Astrocyte (in vitro differentiated cells and primary cell): Measurements from ENCODE around the gene IDH2. TPM values are rescaled to one million over a fixed set of nuclear protein-coding genes. Genes with fewer than 3 reads are reported as not detected.

Source experiments
- DNase-seq: peaks from one replicate; pipeline ENCODE4 v3.0.0-alpha.2; 2010; ENCODE audit warnings: low read depth
- FAIRE-seq: peaks from 2 replicates; lab custom pipeline; 2011; peaks lifted over from hg19 to GRCh38; lab: Jason Lieb, UNC
- H2AFZ ChIP-seq: 2 replicates; pipeline ENCODE4 v1.6.0; 2012; ENCODE audit warnings: low read depth, low read length, inconsistent platforms
- H3K27ac ChIP-seq: 2 replicates; pipeline ENCODE4 v1.5.1; 2011; ENCODE audit warnings: low read depth, low read length, inconsistent platforms
- H3K27me3 ChIP-seq: 2 replicates; pipeline ENCODE4 v1.6.0; 2011; ENCODE audit warnings: low read length, inconsistent platforms; ENCODE audit not compliant: insufficient read depth
- H3K36me3 ChIP-seq: 2 replicates; pipeline ENCODE4 v1.5.1; 2011; ENCODE audit warnings: low read length, inconsistent platforms; ENCODE audit not compliant: insufficient read depth
- H3K4me1 ChIP-seq: 2 replicates; pipeline ENCODE4 v1.5.1; 2011; ENCODE audit warnings: low read length, inconsistent platforms; ENCODE audit not compliant: insufficient read depth
- H3K4me2 ChIP-seq: 2 replicates; pipeline ENCODE4 v1.6.0; 2012; ENCODE audit warnings: low read length, inconsistent platforms
- H3K4me3 ChIP-seq: 2 replicates; pipeline ENCODE4 v1.5.1; 2011; ENCODE audit warnings: low read depth, mild to moderate bottlenecking, low read length, inconsistent platforms; ENCODE audit not compliant: insufficient read depth
- H3K79me2 ChIP-seq: 2 replicates; pipeline ENCODE4 v1.6.0; 2012; ENCODE audit warnings: mild to moderate bottlenecking, low read length, inconsistent platforms; ENCODE audit not compliant: insufficient read depth
- H3K9ac ChIP-seq: 2 replicates; pipeline ENCODE4 v1.6.0; 2012; ENCODE audit warnings: mild to moderate bottlenecking, low read length, inconsistent platforms
- H3K9me3 ChIP-seq: 2 replicates; pipeline ENCODE4 v1.5.1; 2012; ENCODE audit warnings: low read depth, mild to moderate bottlenecking, low read length, inconsistent platforms; ENCODE audit not compliant: insufficient read depth
- H4K20me1 ChIP-seq: 2 replicates; pipeline ENCODE4 v1.6.0; 2012; ENCODE audit warnings: low read length, inconsistent platforms; ENCODE audit not compliant: insufficient read depth
- H3K27ac Mint-ChIP-seq: one replicate; pipeline ENCODE4 v1.8.0; 2021; ENCODE audit warnings: mild to moderate bottlenecking, mixed read lengths; ENCODE audit not compliant: unreplicated experiment
- H3K27me3 Mint-ChIP-seq: one replicate; pipeline ENCODE4 v1.8.0; 2021; ENCODE audit warnings: low read depth, mixed read lengths; ENCODE audit not compliant: unreplicated experiment
- H3K36me3 Mint-ChIP-seq: one replicate; pipeline ENCODE4 v1.8.0; 2021; ENCODE audit warnings: low read depth, mixed read lengths; ENCODE audit not compliant: unreplicated experiment
- H3K4me1 Mint-ChIP-seq: one replicate; pipeline ENCODE4 v1.8.0; 2021; ENCODE audit warnings: low read depth, mixed read lengths; ENCODE audit not compliant: unreplicated experiment
- H3K4me3 Mint-ChIP-seq: one replicate; pipeline ENCODE4 v1.8.0; 2021; ENCODE audit warnings: mild to moderate bottlenecking, moderate library complexity, mixed read lengths; ENCODE audit not compliant: unreplicated experiment
- H3K9me3 Mint-ChIP-seq: one replicate; pipeline ENCODE4 v1.8.0; 2021; ENCODE audit warnings: mild to moderate bottlenecking, mixed read lengths; ENCODE audit not compliant: unreplicated experiment
- CTCF ChIP-seq: IDR thresholded peaks from 2 replicates; pipeline ENCODE4 v1.5.1; 2011; ENCODE audit warnings: low read depth, mild to moderate bottlenecking, inconsistent platforms, low read length, moderate library complexity; ENCODE audit not compliant: insufficient read depth
- EZH2 ChIP-seq: IDR thresholded peaks from 2 replicates; pipeline ENCODE4 v1.6.1; 2012; ENCODE audit warnings: mild to moderate bottlenecking, low read length, inconsistent platforms; ENCODE audit not compliant: insufficient read depth
- total RNA-seq: library from RNA; stranded (reverse); gene quantifications from 2 replicates; pipeline ENCODE4 v1.2.1, GENCODE V29; 2021

The IDH2 gene
- total RNA-seq, 1 donor from 2014 or later, result 76.6 TPM

GRCh38 chr15:90087454-90088154, 14.7 kb downstream of the IDH2 start:
- Mint-ChIP-seq H3K27me3 (no peaks in the 10 kb centered on the region), H3K36me3 (peaks cover 35% of the 10 kb centered on the region), H3K27ac (no peak overlapping the region), H3K9me3 (no peaks in the 10 kb centered on the region), H3K4me3 (no peak overlapping the region), H3K4me1 (no peaks in the 10 kb centered on the region)
- FAIRE-seq (no peak), DNase-seq (no peak)
- Histone ChIP-seq H2AFZ (no peak overlapping the region), H3K27me3 (no peaks in the 10 kb centered on the region), H3K4me2 (no peak overlapping the region), H4K20me1 (peaks cover 22% of the 10 kb centered on the region), H3K4me3 (no peak overlapping the region), H3K27ac (no peak overlapping the region), H3K79me2 (peaks cover 12% of the 10 kb centered on the region), H3K9ac (no peak overlapping the region), H3K36me3 (peaks cover 9% of the 10 kb centered on the region), H3K9me3 (no peaks in the 10 kb centered on the region), H3K4me1 (no peaks in the 10 kb centered on the region)
- TF ChIP-seq CTCF (peak; percentile 16), EZH2 (no peak)

DNA sequence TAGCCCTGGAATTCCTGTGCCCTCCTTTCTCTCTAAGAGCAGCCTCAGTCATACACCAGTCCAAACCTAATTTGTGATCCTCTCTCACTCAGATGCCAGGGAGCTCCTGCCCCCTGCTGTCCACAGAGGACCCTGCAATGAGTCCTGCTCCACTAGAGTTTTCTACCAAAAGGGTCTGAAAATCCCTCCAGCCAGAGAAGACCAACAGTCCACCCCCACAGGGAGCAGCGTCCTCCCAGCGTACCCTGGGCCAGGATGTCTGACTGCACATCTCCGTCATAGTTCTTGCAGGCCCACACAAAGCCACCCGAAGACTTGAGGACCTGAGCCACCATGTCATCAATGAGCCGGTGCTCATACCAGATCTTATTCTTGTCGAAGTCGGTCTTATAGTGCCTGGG, 15.4 kb downstream of the IDH2 start:
- Histone ChIP-seq H3K27ac (no peak overlapping the region), H3K9ac (no peak overlapping the region), H3K9me3 (no peaks in the 10 kb centered on the region), H4K20me1 (peaks cover 19% of the 10 kb centered on the region), H3K36me3 (peaks cover 9% of the 10 kb centered on the region), H3K27me3 (no peaks in the 10 kb centered on the region), H3K4me3 (no peak overlapping the region), H2AFZ (no peak overlapping the region), H3K4me2 (no peak overlapping the region), H3K79me2 (peaks cover 12% of the 10 kb centered on the region), H3K4me1 (no peaks in the 10 kb centered on the region)
- H3K36me3 Mint-ChIP-seq, result peaks cover 33% of the 10 kb centered on the region
- TF ChIP-seq CTCF, result peak; percentile 69
- no peak for TF ChIP-seq EZH2
- FAIRE-seq, result no peak
- H3K27ac Mint-ChIP-seq, result no peak overlapping the region
- no peak for DNase-seq
- H3K27me3 Mint-ChIP-seq, result no peaks in the 10 kb centered on the region
- H3K9me3 Mint-ChIP-seq, result no peaks in the 10 kb centered on the region
- no peak overlapping the region for H3K4me3 Mint-ChIP-seq
- H3K4me1 Mint-ChIP-seq, result no peaks in the 10 kb centered on the region

- Histone ChIP-seq H3K4me1 (no peaks in the 10 kb centered on the region), H3K9ac (no peak overlapping the region), H3K27ac (no peak overlapping the region), H3K4me2 (no peak overlapping the region), H3K79me2 (no peaks in the 10 kb centered on the region), H4K20me1 (peaks cover 19% of the 10 kb centered on the region), H3K27me3 (no peaks in the 10 kb centered on the region), H3K4me3 (no peak overlapping the region), H3K36me3 (peaks cover 9% of the 10 kb centered on the region), H2AFZ (no peak overlapping the region), H3K9me3 (no peaks in the 10 kb centered on the region)
- TF ChIP-seq CTCF, result no peak
- no peak for TF ChIP-seq EZH2
- Mint-ChIP-seq H3K4me3 (no peak overlapping the region), H3K9me3 (no peaks in the 10 kb centered on the region), H3K4me1 (peaks cover 2% of the 10 kb centered on the region), H3K27me3 (no peaks in the 10 kb centered on the region), H3K27ac (no peak overlapping the region), H3K36me3 (peaks cover 26% of the 10 kb centered on the region)
- no peak for DNase-seq
- no peak for FAIRE-seq
These were observed 16.7 kb downstream of the IDH2 start for GRCh38 chr15:90085565-90085964.
